Activated naive CD8-positive, alpha-beta T cell treated with anti-CD3 and anti-CD28 coated beads for 36 hours (primary cell): ENCODE data around the gene P2RY2. TPM values are rescaled to one million over a fixed set of nuclear protein-coding genes. Genes with fewer than 3 reads are reported as not detected.
"Not testable (repeated sequence)": the region's sequence is repeated elsewhere in the genome, so short reads cannot be mapped to it uniquely, and the experiment has no call there.

Experiments used
- DNase-seq: peaks from one replicate; pipeline ENCODE4 v3.0.0; 2021
- H3K27ac Mint-ChIP-seq: one replicate; pipeline ENCODE4 v1.8.0; 2022; ENCODE audit warnings: mild to moderate bottlenecking, moderate library complexity, mixed read lengths
- H3K27me3 Mint-ChIP-seq: one replicate; pipeline ENCODE4 v1.8.0; 2022; ENCODE audit warnings: mild to moderate bottlenecking, mixed read lengths
- H3K36me3 Mint-ChIP-seq: one replicate; pipeline ENCODE4 v1.8.0; 2021; ENCODE audit warnings: mild to moderate bottlenecking, mixed read lengths
- H3K4me1 Mint-ChIP-seq: one replicate; pipeline ENCODE4 v1.8.0; 2021; ENCODE audit warnings: mixed read lengths
- H3K4me3 Mint-ChIP-seq: one replicate; pipeline ENCODE4 v1.8.0; 2022; ENCODE audit warnings: mild to moderate bottlenecking, moderate library complexity, mixed read lengths
- H3K9me3 Mint-ChIP-seq: one replicate; pipeline ENCODE4 v1.8.0; 2022; ENCODE audit warnings: mixed read lengths
- total RNA-seq, 2 experiments: library from RNA; stranded (reverse); gene quantifications; one replicate each; pipeline ENCODE4 v1.2.3, GENCODE V29; 2021

Gene P2RY2
- total RNA-seq, 2 experiments from 2014 or later, result not detected

- Mint-ChIP-seq H3K27me3 (no peaks in the 10 kb centered on the region), H3K4me3 (no peak overlapping the region)
Observed at GRCh38 chr11:73194593-73194992, 23.5 kb upstream of the P2RY2 start.

GRCh38 chr11:73195191-73196007, 22.7 kb upstream of the P2RY2 start:
- H3K36me3 Mint-ChIP-seq, result no peaks in the 10 kb centered on the region
- no peak overlapping the region for H3K27ac Mint-ChIP-seq
- DNase-seq, result no peak
- no peaks in the 10 kb centered on the region for H3K9me3 Mint-ChIP-seq
- H3K27me3 Mint-ChIP-seq, result no peaks in the 10 kb centered on the region
- no peak overlapping the region for H3K4me3 Mint-ChIP-seq
- no peaks in the 10 kb centered on the region for H3K4me1 Mint-ChIP-seq

More at GRCh38 chr11:73194593-73194992, 23.5 kb upstream of the P2RY2 start:
- Mint-ChIP-seq H3K4me1 (no peaks in the 10 kb centered on the region), H3K27ac (no peak overlapping the region), H3K9me3 (no peaks in the 10 kb centered on the region), H3K36me3 (no peaks in the 10 kb centered on the region)
- DNase-seq, result no peak

DNA sequence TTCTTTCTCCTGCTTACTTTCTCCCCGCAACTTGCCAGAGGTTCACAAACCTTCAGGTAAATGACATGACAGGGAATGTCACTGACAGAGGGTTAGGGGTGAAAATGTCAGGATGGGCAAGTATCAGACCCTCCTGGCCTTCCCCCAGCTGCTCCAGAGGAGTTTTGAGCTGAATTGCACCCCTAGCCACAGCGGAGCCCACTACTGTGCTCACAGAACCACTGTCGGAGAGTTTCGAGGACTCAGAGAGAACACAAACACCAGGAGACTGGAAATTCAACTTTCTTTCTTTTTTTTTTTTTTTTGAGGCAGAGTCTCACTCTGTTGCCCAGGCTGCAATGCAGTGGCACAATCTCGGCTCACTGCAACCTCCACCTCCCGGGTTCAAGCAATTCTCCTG, 21.5 kb upstream of the P2RY2 start:
- H3K27me3 Mint-ChIP-seq, result no peaks in the 10 kb centered on the region
- H3K4me3 Mint-ChIP-seq, result no peak overlapping the region
- no peak for DNase-seq
- H3K27ac Mint-ChIP-seq, result no peak overlapping the region
- H3K9me3 Mint-ChIP-seq, result no peaks in the 10 kb centered on the region
- H3K36me3 Mint-ChIP-seq, result no peaks in the 10 kb centered on the region
- no peaks in the 10 kb centered on the region for H3K4me1 Mint-ChIP-seq

DNA sequence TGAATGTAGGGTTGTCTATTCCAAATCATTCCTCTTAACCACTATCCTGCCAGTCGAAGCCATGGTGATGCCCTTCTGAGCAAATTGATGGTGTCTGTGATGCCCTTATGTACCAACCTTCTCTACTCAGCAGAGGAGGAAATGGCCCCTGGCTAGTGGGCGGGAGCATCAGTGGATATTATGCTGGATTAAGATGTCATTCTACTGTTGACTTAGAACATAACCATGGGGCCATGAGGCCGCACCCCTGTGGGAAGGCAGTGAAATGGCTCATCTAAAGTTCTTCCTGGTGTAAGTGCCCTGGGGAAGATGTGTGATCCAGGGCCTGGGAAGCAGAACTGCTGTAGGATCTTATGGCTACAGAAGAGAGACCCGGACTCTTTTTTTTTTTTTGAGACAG, 20.7 kb upstream of the P2RY2 start:
- H3K4me1 Mint-ChIP-seq, result no peaks in the 10 kb centered on the region
- no peaks in the 10 kb centered on the region for H3K36me3 Mint-ChIP-seq
- no peak overlapping the region for H3K27ac Mint-ChIP-seq
- H3K9me3 Mint-ChIP-seq, result no peaks in the 10 kb centered on the region
- no peak for DNase-seq
- no peak overlapping the region for H3K4me3 Mint-ChIP-seq
- no peaks in the 10 kb centered on the region for H3K27me3 Mint-ChIP-seq

- H3K36me3 Mint-ChIP-seq, H3K27ac Mint-ChIP-seq, DNase-seq, H3K9me3 Mint-ChIP-seq, H3K27me3 Mint-ChIP-seq, H3K4me1 Mint-ChIP-seq, H3K4me3 Mint-ChIP-seq: not testable (repeated sequence)
Observed at GRCh38 chr11:73197787-73198186, 20.3 kb upstream of the P2RY2 start.

- Mint-ChIP-seq H3K4me3 (no peak overlapping the region), H3K27ac (no peak overlapping the region), H3K27me3 (no peaks in the 10 kb centered on the region), H3K9me3 (no peaks in the 10 kb centered on the region), H3K4me1 (no peaks in the 10 kb centered on the region), H3K36me3 (no peaks in the 10 kb centered on the region)
- no peak for DNase-seq
Observed at GRCh38 chr11:73198677-73199076, 19.4 kb upstream of the P2RY2 start.

GRCh38 chr11:73199446-73199845, 18.6 kb upstream of the P2RY2 start:
- no peak for DNase-seq
- Mint-ChIP-seq H3K9me3 (no peaks in the 10 kb centered on the region), H3K27ac (no peak overlapping the region), H3K36me3 (no peaks in the 10 kb centered on the region), H3K4me3 (no peak overlapping the region), H3K27me3 (peaks cover 4% of the 10 kb centered on the region), H3K4me1 (no peaks in the 10 kb centered on the region)

- no peak overlapping the region for H3K27ac Mint-ChIP-seq
- no peak for DNase-seq
- H3K27me3 Mint-ChIP-seq, result peaks cover 9% of the 10 kb centered on the region
- H3K4me3 Mint-ChIP-seq, result no peak overlapping the region
- no peaks in the 10 kb centered on the region for H3K9me3 Mint-ChIP-seq
- H3K4me1 Mint-ChIP-seq, result no peaks in the 10 kb centered on the region
- no peaks in the 10 kb centered on the region for H3K36me3 Mint-ChIP-seq
Observed at GRCh38 chr11:73200256-73200655, 17.8 kb upstream of the P2RY2 start.

GRCh38 chr11:73201249-73201648, 16.8 kb upstream of the P2RY2 start:
- H3K4me3 Mint-ChIP-seq, result no peak overlapping the region
- peaks cover 12% of the 10 kb centered on the region for H3K27me3 Mint-ChIP-seq
- DNase-seq, result no peak
- no peaks in the 10 kb centered on the region for H3K4me1 Mint-ChIP-seq
- no peaks in the 10 kb centered on the region for H3K9me3 Mint-ChIP-seq
- H3K36me3 Mint-ChIP-seq, result no peaks in the 10 kb centered on the region
- H3K27ac Mint-ChIP-seq, result no peak overlapping the region

GRCh38 chr11:73201888-73202780, 15.9 kb upstream of the P2RY2 start:
- Mint-ChIP-seq H3K27ac (no peak overlapping the region), H3K9me3 (no peaks in the 10 kb centered on the region), H3K4me3 (no peak overlapping the region), H3K27me3 (peaks cover 12% of the 10 kb centered on the region), H3K4me1 (no peaks in the 10 kb centered on the region), H3K36me3 (no peaks in the 10 kb centered on the region)
- DNase-seq, result no peak

GRCh38 chr11:73203322-73203721, 14.8 kb upstream of the P2RY2 start:
- H3K9me3 Mint-ChIP-seq, result no peaks in the 10 kb centered on the region
- no peak overlapping the region for H3K4me3 Mint-ChIP-seq
- H3K36me3 Mint-ChIP-seq, result no peaks in the 10 kb centered on the region
- no peaks in the 10 kb centered on the region for H3K4me1 Mint-ChIP-seq
- peaks cover 12% of the 10 kb centered on the region for H3K27me3 Mint-ChIP-seq
- H3K27ac Mint-ChIP-seq, result no peak overlapping the region
- DNase-seq, result no peak

DNA sequence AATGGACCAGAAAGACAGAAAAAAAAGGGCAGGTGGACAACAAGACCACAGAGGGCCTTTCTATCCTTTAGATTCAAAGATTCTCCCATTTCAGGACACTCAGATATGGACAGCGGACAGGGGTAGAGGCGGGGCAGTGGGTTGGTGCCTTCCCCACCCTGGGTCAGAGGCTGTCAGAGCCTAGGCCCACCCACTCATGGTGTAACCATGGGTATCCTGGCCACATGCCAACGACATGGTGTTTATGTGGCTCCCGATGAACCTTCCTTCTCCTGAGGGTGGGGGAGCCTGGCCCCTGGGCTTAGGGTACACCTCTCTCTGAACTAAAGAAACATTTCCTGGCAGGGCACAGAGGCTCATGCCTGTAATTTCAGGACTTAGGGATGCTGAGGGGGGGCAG, 14.3 kb upstream of the P2RY2 start:
- Mint-ChIP-seq H3K9me3 (no peaks in the 10 kb centered on the region), H3K4me1 (no peaks in the 10 kb centered on the region), H3K36me3 (no peaks in the 10 kb centered on the region), H3K27ac (no peak overlapping the region), H3K4me3 (no peak overlapping the region), H3K27me3 (peaks cover 12% of the 10 kb centered on the region)
- DNase-seq, result no peak

DNA sequence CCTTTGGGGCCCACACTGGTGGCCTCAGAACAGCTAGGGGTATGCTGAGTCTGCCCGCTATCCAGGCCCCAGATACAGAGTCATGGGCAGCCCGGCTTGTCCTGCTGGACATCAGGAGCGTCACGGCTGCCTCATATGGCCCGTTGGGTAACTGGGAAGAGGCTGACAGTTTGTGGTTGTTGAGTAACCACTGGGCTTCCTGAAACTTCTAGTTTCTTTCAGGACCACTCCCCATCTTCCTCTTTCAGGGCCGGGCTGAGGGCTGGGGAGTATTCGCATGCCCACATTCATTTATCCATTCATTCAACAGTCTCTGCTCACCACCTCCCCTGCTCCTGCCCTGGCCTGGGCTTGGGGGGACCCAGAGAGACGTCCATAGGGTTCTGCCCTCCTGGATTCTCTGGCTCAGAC, 13.4 kb upstream of the P2RY2 start:
- H3K9me3 Mint-ChIP-seq, result no peaks in the 10 kb centered on the region
- H3K27ac Mint-ChIP-seq, result no peak overlapping the region
- H3K27me3 Mint-ChIP-seq, result peaks cover 12% of the 10 kb centered on the region
- no peaks in the 10 kb centered on the region for H3K36me3 Mint-ChIP-seq
- H3K4me3 Mint-ChIP-seq, result no peak overlapping the region
- no peak for DNase-seq
- H3K4me1 Mint-ChIP-seq, result no peaks in the 10 kb centered on the region

DNA sequence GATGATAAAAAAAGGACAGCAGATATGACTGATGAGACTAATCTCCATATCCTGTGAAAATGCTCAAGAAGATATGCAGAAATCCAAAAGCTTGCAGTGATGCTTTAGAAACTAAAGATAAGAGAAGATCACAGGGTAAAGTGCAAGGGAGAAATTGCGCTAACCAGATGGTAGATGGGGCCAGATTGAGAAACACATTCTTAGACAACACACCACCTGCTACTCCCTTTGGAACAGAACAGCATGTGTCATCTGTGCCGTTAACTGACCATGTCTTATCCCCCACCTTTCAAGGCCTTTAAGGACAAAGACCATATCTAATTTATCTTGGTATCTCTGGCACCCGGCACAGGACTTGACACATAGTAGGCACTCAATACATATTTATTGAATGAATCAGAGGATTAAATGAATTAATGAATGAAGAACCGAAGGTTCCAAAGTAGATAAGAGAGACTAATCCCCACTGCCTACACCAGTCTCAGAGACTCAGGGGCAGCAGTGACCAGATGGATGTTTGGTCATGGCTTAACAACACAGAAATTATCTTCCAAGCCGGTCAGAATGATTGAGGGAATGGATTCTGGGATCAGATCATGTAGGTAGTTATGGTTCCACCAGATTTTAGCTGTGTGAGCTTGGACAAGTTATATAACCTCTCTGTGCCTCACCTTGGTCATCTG, 12.3 kb upstream of the P2RY2 start:
- DNase-seq, result no peak
- H3K4me1 Mint-ChIP-seq, result no peaks in the 10 kb centered on the region
- H3K9me3 Mint-ChIP-seq, result no peaks in the 10 kb centered on the region
- H3K27me3 Mint-ChIP-seq, result peaks cover 12% of the 10 kb centered on the region
- no peak overlapping the region for H3K27ac Mint-ChIP-seq
- no peaks in the 10 kb centered on the region for H3K36me3 Mint-ChIP-seq
- H3K4me3 Mint-ChIP-seq, result no peak overlapping the region

DNA sequence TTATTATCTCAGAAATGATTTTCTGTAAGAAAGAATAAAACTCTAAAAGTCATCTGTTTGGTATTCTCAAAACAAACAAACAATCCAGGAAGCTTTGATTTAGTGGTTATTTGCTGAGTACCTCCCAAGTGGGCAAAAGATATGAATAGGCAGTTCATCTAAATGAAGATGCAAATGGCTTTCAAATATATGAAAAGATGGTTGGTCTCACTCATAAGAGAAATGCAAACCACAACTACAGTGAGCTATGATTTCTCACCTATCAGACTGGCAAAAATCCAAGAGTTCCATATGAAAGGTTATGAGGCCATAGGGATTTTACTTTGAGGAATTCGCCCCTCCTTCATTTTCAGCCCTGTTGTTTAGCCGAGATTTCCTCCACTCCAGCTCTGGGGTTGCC, 11.3 kb upstream of the P2RY2 start:
- Mint-ChIP-seq H3K4me3 (no peak overlapping the region), H3K36me3 (no peaks in the 10 kb centered on the region), H3K27ac (no peak overlapping the region), H3K4me1 (no peaks in the 10 kb centered on the region), H3K9me3 (no peaks in the 10 kb centered on the region), H3K27me3 (peaks cover 12% of the 10 kb centered on the region)
- no peak for DNase-seq
